HFFc6 (cell line): ENCODE measurements around the gene PTPN12. TPM values are rescaled to one million over a fixed set of nuclear protein-coding genes. Genes with fewer than 3 reads are reported as not detected.
"Not testable (repeated sequence)": the region's sequence is repeated elsewhere in the genome, so short reads cannot be mapped to it uniquely, and the experiment has no call there.

Source experiments
- DNase-seq: peaks from one replicate; pipeline ENCODE4 v3.0.0-alpha.2; 2018
- H3K27ac Mint-ChIP-seq: 2 replicates; pipeline ENCODE4 v1.8.0; 2020; ENCODE audit warnings: mild to moderate bottlenecking, mixed read lengths
- H3K27me3 Mint-ChIP-seq: 2 replicates; pipeline ENCODE4 v1.8.0; 2021; ENCODE audit warnings: mild to moderate bottlenecking, moderate library complexity, mixed read lengths; ENCODE audit not compliant: insufficient read depth
- H3K36me3 Mint-ChIP-seq: 2 replicates; pipeline ENCODE4 v1.8.0; 2021; ENCODE audit warnings: low read depth, mixed read lengths
- H3K4me1 Mint-ChIP-seq: 2 replicates; pipeline ENCODE4 v1.8.0; 2020; ENCODE audit warnings: low read depth, mixed read lengths
- H3K4me3 Mint-ChIP-seq: 2 replicates; pipeline ENCODE4 v1.8.0; 2020; ENCODE audit warnings: mild to moderate bottlenecking, moderate library complexity, mixed read lengths
- H3K9me3 Mint-ChIP-seq: 2 replicates; pipeline ENCODE4 v1.8.0; 2020; ENCODE audit warnings: mild to moderate bottlenecking, mixed read lengths
- total RNA-seq, 6 experiments: library from RNA; stranded (reverse); fragmentation: NEBNext Ultra II Directional; extraction: Animal tissue kit (Norgen Biotek cat#: 25700); gene quantifications; 2 replicates in 1 of 6; 3 replicates in 5 of 6; pipeline ENCODE4 v1.2.3, GENCODE V29; 2021
- TF ChIP-seq, protein P1 (sequence below): fragments of 200-600 bp; sonication (generic); IDR thresholded peaks from 2 replicates; pipeline ENCODE4 v1.5.0; 2021; ENCODE audit warnings: antibody characterized with exemption, mild to moderate bottlenecking

PTPN12 gene
- total RNA-seq, 6 experiments from 2014 or later = 50.7 to 62.1 (median 56.4) TPM

GRCh38 chr7:77504951-77505350 is 32.1 kb upstream of the PTPN12 start:
- TF ChIP-seq, protein P1, sequence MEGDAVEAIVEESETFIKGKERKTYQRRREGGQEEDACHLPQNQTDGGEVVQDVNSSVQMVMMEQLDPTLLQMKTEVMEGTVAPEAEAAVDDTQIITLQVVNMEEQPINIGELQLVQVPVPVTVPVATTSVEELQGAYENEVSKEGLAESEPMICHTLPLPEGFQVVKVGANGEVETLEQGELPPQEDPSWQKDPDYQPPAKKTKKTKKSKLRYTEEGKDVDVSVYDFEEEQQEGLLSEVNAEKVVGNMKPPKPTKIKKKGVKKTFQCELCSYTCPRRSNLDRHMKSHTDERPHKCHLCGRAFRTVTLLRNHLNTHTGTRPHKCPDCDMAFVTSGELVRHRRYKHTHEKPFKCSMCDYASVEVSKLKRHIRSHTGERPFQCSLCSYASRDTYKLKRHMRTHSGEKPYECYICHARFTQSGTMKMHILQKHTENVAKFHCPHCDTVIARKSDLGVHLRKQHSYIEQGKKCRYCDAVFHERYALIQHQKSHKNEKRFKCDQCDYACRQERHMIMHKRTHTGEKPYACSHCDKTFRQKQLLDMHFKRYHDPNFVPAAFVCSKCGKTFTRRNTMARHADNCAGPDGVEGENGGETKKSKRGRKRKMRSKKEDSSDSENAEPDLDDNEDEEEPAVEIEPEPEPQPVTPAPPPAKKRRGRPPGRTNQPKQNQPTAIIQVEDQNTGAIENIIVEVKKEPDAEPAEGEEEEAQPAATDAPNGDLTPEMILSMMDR = no peak
- no peak overlapping the region for H3K27ac Mint-ChIP-seq
- no peaks in the 10 kb centered on the region for H3K4me1 Mint-ChIP-seq
- no peak overlapping the region for H3K4me3 Mint-ChIP-seq
- no peak for DNase-seq
- peaks cover 5% of the 10 kb centered on the region; the same call in 1 of the 2 replicates for H3K9me3 Mint-ChIP-seq
- no peaks in the 10 kb centered on the region for H3K36me3 Mint-ChIP-seq
- no peaks in the 10 kb centered on the region for H3K27me3 Mint-ChIP-seq

DNA sequence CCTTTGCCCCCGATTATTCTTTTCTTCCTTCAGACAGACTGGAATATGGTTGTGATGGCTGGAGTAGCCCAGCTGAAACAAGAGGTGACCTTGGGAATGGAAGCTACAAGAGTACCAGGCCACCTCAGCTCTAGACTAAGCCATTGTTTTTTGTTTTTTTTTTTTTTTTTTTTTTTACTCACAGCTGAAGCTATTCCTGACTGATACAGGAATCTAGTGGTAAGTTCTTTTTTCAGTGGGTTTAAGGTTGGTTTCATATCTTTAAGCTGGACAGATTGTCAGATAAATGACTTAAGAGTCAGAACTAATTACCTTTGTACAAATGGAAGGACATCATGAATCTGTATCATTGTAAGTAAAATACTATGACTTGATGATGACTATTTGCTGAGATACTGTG is 30.2 kb upstream of the PTPN12 start:
- TF ChIP-seq, protein P1 = no peak
- no peaks in the 10 kb centered on the region for H3K27me3 Mint-ChIP-seq
- H3K27ac Mint-ChIP-seq = no peak overlapping the region
- no peaks in the 10 kb centered on the region for H3K36me3 Mint-ChIP-seq
- H3K9me3 Mint-ChIP-seq = peaks cover 5% of the 10 kb centered on the region; the same call in 1 of the 2 replicates
- H3K4me1 Mint-ChIP-seq = no peaks in the 10 kb centered on the region
- no peak overlapping the region for H3K4me3 Mint-ChIP-seq
- no peak for DNase-seq

GRCh38 chr7:77513002-77513670 is 24.0 kb upstream of the PTPN12 start:
- H3K4me3 Mint-ChIP-seq, DNase-seq: not testable (repeated sequence)

DNA sequence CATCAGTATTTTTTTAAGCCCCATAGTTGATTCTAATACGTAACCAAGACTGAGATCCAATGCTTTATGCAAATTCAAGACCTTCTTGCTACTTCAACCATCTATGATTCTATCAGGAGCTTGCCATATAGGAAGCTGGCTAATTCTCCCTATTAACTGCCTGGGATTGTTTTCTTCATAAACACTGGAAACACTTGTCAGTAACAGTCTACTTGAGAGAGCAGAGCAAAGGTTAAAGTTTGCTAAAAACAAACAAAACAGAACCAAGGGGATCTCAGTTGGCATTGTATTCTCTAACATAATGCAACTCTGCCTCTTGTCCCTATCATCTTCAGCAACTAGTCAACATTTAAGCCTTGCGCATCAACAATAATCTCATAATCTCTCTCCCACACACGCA is 21.0 kb upstream of the PTPN12 start:
- no peak for DNase-seq
- Mint-ChIP-seq H3K4me1 (no peaks in the 10 kb centered on the region), H3K27ac (no peak overlapping the region), H3K9me3 (no peaks in the 10 kb centered on the region), H3K36me3 (no peaks in the 10 kb centered on the region), H3K27me3 (no peaks in the 10 kb centered on the region; the same call in 1 of the 2 replicates), H3K4me3 (no peak overlapping the region)
- TF ChIP-seq, protein P1 = no peak

More at GRCh38 chr7:77513002-77513670, 24.0 kb upstream of the PTPN12 start:
- H3K36me3 Mint-ChIP-seq, H3K27ac Mint-ChIP-seq, H3K9me3 Mint-ChIP-seq, H3K27me3 Mint-ChIP-seq, H3K4me1 Mint-ChIP-seq: not testable (repeated sequence)

GRCh38 chr7:77520261-77520660 is 16.8 kb upstream of the PTPN12 start:
- Mint-ChIP-seq H3K27ac (no peak overlapping the region), H3K27me3 (no peaks in the 10 kb centered on the region; the same call in 1 of the 2 replicates), H3K4me3 (no peak overlapping the region), H3K4me1 (peaks cover 8% of the 10 kb centered on the region), H3K36me3 (no peaks in the 10 kb centered on the region), H3K9me3 (no peaks in the 10 kb centered on the region)
- no peak for DNase-seq
- TF ChIP-seq, protein P1 = no peak

GRCh38 chr7:77521537-77521936 is 15.6 kb upstream of the PTPN12 start:
- not testable (repeated sequence) for H3K36me3 Mint-ChIP-seq, H3K27ac Mint-ChIP-seq, H3K27me3 Mint-ChIP-seq, H3K4me3 Mint-ChIP-seq, H3K9me3 Mint-ChIP-seq, DNase-seq
- H3K4me1 Mint-ChIP-seq = peaks cover 16% of the 10 kb centered on the region
